SH-SY5Y (cell line): ENCODE measurements around the gene BAHD1.

Source experiments
- GATA2 ChIP-seq: IDR thresholded peaks from 2 replicates; pipeline ENCODE4 v1.6.1; 2011; ENCODE audit warnings: mild to moderate bottlenecking, low read depth, low read length
- GATA3 ChIP-seq: IDR thresholded peaks from 2 replicates; pipeline ENCODE4 v1.6.1; 2011; ENCODE audit warnings: low read depth, mild to moderate bottlenecking, low read length, moderate library complexity

DNA sequence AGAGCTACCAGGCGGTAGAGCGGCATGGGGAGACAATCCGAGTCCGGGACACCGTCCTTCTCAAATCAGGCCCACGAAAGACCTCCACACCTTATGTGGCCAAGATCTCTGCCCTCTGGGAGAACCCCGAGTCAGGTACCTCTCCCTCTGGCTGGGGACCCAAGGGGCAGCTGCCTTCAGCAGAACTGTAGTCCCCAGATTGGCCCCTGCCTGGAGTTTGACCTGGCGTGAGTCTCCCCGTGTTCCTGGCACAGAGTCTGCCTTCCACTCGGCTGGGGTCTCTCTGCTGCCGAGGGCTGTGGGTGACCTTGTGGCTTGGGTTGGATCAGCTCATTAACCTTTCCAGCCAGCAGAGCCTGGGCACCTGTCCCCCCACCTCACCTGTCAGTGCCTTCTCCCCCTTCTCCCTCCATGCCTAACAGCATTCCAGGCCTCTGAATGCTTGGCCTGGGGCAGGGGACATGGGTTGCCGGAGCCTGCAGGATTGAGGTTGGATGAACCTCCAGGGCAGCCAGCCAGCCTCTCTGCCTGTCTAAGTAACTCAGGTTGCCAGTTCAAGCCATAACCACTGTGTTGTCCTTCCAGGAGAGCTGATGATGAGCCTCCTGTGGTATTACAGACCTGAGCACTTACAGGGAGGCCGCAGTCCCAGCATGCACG, 23.3 kb downstream of the BAHD1 start:
- TF ChIP-seq GATA2 (no peak), GATA3 (no peak)
